Central memory CD4-positive, alpha-beta T cell (primary cell): ENCODE results near the gene CCL4.
A peak's percentile ranks its signal among the peaks of the same experiment; 100 is the strongest.
"Not testable (repeated sequence)": the region's sequence is repeated elsewhere in the genome, so short reads cannot be mapped to it uniquely, and the experiment has no call there.

Experiments
- DNase-seq: peaks from one replicate; pipeline ENCODE4 v3.0.0; 2022
- total RNA-seq, 3 experiments: gene quantifications; one replicate each; lab custom pipeline; 2026; lab: John Stamatoyannopoulos, UW

Gene CCL4
- total RNA-seq: 0.22 to 7.9 (median 0.39) reads per million in 3 experiments

DNA sequence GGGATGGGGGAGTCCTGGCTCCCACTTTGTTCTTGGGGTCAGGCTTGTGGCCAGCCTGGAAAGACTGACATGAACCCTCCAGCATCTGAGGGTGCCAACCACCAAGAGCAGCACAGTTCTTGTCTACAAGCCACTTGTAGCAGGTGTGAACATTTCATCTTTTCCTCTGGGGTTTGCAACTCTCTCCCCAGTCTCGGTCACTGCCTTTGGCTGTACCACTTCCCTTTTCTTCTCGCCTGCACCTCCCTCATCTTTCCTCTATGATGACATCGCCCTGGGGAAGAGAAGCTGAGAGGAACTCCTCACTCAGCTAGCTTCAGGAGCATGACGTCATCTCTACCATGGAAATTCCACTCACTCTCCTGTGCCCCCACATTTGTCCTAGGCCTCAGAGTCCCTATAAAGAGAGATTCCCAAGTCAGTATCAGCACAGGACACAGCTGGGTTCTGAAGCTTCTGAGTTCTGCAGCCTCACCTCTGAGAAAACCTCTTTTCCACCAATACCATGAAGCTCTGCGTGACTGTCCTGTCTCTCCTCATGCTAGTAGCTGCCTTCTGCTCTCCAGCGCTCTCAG lies at the start of gene CCL4:
Gene CCL4 (plus strand): TSS at position 427 of the 575 bp plus-strand sequence. CDS start 79 bp downstream, at position 506.
- DNase-seq: not testable (repeated sequence)

DNA sequence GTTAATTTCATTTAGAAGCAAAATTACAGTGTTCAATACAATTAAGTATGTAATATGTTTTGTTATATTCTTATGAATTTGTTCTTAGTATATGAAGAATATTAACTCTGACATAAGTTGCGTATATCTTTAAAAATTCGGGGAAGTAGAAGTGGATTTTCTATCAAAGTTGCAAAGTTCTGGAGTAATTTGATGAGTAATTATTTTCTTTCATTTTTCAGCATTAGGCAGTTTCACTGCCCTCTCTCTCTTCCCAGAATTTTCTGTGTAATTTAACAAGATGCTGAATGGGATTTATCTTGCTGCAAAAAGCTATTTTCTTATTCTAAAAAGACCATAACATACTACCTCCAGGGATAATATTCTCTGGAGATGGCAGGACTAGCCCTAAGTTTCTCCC lies 48.5 kb upstream of the CCL4 start:
- no peak for DNase-seq

DNA sequence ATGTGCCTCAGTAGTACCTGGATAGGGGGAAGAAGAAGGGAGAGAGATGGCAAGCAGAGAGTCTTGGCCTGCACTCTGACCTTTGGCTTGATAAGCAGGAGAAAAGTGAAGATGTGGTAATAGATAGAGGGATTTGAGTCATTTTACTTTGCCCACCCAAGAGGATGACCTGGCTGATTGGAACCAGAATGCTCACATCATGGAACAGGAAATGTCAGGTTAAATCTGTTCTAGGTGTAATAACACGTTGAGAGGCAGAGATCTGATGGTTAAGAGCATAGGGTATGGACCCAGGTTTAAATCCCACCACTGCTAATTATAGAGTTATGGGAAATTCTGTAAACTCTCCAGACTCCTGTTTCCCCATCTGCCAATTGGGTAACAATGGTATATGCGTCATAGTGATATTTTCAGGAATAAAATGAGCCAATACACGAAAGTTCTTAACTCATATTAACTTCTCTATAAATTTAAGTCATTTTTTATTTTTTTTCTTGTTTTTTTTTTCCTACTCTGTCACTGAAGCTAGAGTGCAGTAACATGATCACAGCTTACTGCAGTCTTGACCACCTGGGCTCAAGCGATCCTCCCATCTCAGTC lies 47.6 kb upstream of the CCL4 start:
- no peak for DNase-seq

DNA sequence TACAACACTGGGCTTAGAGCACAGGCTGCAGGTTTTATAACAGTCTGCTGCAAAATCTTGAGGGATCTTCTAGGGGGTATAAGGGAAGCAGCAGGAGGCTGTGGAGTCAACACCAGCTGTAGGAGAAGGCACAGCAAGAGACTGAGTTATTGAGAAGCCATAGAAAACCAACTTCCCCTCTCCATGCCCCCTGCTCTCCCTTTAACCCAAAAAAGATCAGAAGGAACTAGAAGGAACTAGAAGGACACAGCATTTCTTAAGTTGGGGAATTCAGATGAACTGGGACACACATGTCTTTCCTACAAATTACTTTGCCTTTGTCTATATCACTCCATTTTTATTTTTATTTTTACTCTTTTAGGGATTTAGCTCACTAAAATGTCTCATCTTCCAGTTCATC lies 45.7 kb upstream of the CCL4 start:
- DNase-seq: no peak

DNA sequence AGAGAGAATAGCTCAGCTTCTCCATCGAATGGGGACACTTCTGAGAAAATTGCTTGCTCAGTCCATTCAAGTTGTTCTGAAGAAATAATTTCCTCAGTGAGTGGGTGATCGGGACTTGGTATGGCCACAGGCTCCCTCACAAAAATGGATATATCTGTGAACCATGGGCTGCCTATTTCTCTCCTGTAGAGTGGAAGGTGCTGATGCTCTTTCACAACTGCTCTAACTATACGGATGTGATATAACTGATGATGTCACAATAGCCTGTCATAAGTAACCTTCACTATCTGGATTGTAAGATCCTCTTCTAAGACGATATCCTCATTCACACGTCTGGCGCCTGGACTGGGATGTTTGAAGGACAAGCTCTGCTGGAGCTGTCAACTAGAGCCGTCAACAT lies 44.2 kb upstream of the CCL4 start:
- DNase-seq: no peak

GRCh38 chr17:36060816-36061215 lies 42.8 kb upstream of the CCL4 start:
- no peak for DNase-seq

- no peak for DNase-seq
Measured at GRCh38 chr17:36063786-36064541, 39.7 kb upstream of the CCL4 start, which contains the start of gene CCL18. CCL18 (plus strand) TSS chr17:36064272; CDS start chr17:36064343, 71 bp downstream.

DNA sequence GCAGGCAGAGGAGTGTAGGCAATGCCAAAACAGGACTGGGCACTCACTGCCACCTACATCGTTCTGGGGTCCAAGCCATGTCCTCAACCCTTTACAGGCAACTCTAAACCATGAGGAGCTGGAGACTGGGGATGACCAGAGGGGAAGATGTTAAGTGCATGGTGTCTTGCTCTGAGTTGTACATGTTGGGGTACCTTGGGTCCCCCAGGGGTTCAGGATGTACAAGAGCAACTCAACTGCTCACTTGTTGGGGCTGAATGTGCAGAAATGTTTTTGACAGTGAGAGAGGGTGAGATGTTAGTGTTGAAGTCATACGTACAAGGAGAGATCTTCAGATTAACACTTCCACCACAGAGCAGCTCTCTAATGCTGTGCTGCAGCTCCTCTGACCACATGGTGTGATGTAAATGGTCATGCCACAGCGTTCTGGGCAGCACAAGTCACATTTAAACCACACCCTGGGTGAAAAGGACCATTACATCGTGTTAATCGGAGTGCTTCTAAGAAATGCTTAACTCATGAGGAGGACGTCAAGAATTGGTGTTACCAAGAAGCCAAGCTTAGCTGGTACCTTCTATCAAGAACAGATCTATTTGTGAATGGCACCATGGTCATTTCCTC lies 37.2 kb upstream of the CCL4 start:
- no peak for DNase-seq

DNA sequence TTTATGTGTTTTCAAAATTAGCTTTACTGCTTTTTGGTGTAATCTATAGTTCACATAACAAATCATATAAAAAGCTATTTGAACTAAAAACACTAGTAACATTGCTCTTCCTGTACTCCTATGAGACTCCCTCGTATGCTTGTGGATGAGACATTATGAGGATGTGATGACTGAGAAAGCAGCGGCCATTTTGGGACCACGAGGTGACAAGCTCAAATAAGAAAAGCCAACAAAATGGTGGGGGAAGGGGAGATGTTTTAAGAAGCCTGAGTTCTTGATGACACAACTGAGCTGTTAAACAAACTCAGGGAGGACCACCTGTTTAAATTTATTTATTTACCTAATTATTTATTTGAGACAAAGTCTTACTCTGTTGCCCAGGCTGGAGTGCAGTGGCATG lies 35.1 kb upstream of the CCL4 start:
- no peak for DNase-seq

DNA sequence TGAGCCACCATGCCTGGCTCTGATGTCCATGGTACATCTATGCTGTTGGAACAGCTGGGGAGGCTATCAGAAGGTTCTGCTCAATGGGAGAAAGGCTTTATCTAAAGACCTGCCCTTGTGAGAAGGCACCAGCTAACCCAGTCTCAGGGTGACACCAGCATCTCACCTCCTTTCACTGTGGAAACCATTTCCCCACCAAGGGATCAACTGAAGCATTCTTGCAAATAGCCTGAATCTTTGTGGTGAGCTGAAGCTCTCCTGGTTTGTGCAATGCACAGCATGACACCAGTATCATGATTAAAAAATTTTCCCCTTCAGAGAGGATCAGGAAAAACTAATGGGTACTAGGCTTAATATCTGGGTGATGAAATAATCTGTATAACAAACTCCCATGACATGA lies 34.5 kb upstream of the CCL4 start:
- DNase-seq: no peak

GRCh38 chr17:36070427-36070826 lies 33.2 kb upstream of the CCL4 start:
- no peak for DNase-seq

DNA sequence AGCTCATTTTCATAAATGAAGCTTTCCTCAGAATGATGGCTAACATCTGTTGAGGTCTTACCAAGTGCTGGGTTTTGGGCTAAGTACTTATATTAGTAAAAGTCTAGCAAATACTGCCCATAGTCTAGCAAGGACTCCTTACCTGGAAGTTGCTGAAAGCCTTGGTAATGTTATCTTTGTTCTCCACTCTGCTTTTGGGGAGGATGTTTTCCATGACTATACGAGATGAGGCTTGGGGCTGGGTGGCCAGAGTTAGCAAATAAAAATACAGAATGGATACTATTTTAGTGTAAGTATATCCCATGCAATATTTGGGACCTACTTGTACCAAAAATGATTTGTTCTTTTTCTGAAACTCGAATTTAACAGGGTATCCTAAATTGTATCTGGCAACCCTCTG lies 31.9 kb upstream of the CCL4 start:
- no peak for DNase-seq

DNA sequence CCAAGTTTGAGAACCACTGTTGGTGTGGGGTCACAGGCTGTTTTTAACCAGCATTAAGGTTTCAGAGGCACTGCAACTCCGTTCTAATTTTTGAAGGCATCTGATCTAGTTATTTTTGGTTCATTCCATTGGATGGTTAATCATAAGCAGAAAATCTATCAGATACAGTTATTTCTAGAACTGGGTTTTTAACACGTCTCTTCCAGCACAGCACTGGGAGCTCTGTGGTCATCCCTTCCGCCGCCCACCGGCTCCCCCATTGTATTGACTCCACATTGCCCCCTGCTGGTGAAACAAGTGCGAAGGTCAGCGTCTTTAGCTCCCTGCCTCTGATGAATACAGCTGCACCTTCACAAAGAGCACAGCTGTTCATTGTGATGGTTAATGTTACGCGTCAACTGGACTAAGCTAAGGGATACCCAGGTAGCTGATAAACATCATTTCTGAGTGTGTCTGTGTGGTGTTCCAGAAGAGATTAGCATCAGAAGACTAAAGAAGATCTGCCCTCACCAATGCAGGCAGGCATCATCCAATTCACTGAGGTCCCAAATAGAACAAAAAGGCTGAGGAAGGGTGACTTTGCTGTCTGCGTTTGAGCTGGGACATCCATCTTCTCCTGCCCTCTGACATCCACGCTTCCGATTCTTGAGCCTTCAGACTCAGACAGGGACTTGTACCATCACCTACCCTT lies 31.1 kb upstream of the CCL4 start:
- peak; percentile 6 for DNase-seq

DNA sequence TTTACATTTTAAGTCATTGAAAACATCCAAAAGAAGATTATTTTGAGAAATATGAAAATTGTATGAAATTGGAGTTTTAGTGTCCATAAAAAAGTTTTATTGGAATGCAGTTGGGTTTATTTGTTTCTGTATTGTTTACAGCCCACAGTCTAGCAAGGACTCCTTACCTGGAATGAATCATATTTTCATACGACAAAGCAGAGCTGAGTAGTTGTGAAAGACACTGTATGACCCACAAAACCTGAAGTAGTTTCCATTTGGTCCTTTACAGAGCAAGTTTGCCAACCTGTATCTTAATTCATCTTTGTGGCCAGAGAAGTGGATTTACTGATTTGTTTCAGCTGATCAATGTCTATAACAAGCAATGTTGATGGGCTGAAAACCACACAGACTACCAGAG lies 29.3 kb upstream of the CCL4 start:
- no peak for DNase-seq

DNA sequence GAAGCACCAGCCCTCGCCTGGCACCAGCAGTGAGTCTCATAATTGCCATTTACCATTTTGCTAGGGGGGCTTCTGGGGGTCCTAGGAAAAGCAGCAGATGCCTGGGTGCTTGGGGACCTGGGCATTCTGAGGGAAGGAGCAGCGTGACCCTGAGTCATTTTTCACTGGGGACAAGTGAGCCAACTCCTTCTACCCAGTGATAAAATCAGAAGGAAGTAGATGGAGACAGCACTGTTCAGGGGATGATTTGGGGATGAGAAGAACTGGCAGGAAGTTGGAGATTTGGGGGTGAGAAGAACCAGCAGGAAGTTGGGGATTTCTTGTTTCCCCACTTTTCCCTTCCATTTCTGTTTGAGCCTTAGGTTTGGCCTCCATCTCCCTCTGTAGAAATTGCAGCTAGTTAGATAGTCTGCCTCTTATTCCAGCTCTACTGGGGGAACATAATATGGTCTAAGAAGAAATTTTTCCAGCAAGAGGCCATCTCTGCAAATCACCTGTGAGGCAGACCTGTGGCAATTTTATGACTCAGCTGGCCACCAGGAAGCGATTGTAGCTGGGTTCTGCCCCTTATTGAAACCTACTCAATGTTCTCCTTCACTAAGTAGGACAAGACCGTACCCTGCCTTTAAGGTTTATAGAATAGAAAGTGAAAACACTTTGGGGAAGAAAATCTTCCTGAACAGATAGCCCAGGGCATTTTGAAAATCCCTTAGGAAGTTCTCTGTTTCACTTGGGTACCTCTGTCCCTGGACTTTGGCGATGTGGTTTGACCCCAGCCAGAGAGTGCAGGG lies 21.8 kb upstream of the CCL4 start:
- not testable (repeated sequence) for DNase-seq

DNA sequence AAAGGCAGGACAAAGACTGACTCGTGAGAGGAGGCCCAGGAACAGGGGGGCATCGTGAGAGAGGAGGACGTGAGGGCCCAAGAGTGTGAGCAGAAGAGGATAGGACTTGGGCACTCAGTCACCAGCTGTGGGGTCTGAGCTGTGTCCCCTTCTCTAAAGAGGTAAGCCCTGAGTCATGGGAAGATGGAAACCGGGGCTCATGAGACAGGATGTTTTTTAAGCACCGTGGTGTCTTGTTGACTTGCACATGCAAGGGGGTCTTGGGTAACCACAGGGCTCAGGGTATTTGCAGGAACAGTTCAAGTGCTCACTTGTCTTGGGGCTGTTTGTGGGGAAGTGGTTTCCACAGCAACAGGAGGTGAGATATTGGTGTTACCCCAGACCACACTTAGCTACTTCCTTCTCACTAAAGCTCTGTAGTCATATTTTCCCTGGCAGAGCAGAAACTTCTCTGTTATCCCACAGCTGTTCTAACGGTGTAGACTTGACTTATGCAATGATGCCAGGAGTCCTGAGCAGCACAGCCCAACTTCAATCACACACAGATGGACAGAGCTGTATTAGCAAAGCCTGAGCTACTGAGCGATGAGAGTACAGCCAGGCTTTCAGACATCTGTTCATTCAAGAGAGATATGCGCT lies 21.0 kb upstream of the CCL4 start:
- peak; percentile 28 for DNase-seq

DNA sequence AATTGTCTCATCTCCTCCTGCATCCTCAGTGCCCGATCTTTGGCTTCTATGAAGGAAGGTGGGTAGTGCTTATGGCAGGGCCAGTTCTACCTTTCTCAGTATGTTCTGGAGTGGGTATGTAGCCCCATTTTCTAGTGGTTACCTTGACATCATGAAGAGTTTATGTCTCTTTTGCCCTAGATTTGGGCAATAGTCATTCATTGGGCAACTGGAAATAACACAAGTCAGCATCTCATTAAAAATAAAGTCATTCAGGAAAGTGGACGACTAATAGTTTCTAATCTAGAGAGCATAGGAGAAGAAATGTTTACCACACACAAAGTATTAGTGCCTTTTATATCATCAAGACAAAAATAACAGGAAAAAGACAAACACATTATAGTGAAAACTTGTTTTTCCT lies 19.9 kb upstream of the CCL4 start:
- DNase-seq: not testable (repeated sequence)

DNA sequence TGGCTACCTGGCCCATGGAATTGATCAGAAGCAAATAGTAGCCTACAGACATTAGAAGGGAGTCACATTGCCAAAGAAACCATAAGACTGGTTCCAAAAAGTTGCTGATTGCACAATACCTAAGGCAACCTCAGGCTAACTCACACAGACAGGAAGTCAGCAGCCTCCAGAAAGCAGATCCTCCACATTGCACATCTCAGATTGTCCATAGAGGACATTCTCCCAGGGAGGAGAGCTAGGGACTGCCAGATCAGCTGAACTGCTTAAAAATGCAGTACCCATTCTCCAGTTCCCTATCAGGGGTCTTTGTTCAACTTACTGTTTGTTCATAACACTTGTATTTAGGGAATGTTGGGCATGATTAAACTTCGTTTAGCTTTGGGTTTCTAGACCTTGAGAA lies 17.9 kb upstream of the CCL4 start:
- no peak for DNase-seq

DNA sequence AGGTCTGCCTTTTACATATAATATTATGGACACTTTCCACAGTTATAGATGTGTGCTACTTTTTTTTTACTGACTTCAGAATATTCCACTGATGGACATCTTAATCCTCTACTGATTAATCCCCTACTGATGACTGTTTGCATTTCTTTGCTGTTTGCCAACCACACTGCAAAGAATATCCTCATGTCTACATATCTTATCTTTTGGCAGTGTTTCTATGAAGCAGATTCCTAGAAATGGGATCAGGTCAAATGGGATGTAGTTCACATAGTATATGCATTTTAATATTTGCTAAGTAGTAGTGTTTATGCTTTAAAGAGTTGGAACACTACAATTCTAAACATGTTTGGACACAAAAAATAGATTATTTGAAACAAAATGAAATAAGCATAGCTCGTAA lies 16.8 kb upstream of the CCL4 start:
- no peak for DNase-seq

DNA sequence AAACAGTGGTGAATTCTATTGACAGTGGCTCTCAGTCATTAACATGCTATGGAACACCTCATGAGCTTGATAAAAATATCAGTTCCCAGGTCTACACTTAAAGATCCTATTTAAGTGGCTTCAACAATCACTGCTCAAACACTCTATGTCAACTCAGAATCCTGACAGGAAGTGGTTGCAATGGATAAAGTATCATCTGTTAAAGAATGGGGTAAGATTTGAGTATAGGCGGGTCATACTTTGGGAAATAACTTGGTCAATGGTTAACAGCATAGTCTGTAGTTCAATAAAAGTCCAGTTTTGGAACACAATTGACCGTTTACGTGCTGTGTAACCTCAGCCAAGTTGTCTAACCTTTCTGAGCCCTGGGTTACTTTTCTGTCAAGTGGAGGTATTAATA lies 16.2 kb upstream of the CCL4 start:
- not testable (repeated sequence) for DNase-seq

DNA sequence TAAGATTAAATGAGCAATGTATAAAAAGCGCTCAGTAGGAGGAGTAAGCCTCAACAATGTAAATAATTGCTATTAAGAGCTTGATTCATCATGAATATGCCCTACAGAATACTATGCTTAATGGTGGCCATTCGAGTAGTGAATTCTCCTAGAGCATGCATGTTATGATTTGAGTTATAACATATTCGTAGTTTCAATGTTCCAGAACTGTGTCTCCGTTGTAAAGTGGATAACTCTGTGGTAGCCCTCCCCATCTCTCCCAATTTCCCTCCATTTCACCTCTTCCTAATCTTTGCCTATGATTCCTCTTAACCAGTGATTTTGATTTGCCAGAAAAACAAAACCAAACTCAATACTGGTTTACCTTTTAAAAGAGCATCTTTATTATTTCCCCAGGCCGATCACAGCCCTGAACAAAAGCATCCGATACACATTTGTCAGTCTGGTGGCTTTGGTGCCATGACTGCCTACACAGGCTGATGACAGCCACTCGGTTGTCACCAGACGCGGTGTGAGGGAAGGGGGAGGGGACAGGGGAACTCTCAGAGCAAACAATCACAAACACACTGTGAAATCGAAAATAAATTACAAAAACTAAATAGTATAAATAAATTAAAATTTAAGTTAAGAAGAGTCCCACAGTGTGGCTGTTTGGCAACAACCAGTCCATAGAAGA lies 15.6 kb upstream of the CCL4 start:
- DNase-seq: not testable (repeated sequence)
